Endodermal cell (in vitro differentiated cells): ENCODE results near the gene VAV3. TPM values are rescaled to one million over a fixed set of nuclear protein-coding genes. Genes with fewer than 3 reads are reported as not detected.

ENCODE experiments used
- DNase-seq: peaks from one replicate; pipeline ENCODE4 v3.0.0-alpha.2; 2017
- H3K27ac ChIP-seq: 2 replicates; pipeline ENCODE4 v1.5.1; 2013; ENCODE audit warnings: mild to moderate bottlenecking, low read depth, low read length, moderate library complexity
- H3K27me3 ChIP-seq: 2 replicates; pipeline ENCODE4 v1.6.1; 2013; ENCODE audit warnings: mild to moderate bottlenecking, low read length, moderate library complexity; ENCODE audit not compliant: insufficient read depth, control insufficient read depth, poor library complexity, severe bottlenecking
- H3K36me3 ChIP-seq: 2 replicates; pipeline ENCODE4 v1.7.0; 2013; ENCODE audit warnings: mild to moderate bottlenecking, low read length, moderate library complexity; ENCODE audit not compliant: control insufficient read depth, insufficient read depth
- H3K4me1 ChIP-seq: one replicate; pipeline ENCODE4 v1.7.0; 2013; ENCODE audit warnings: low read length; ENCODE audit not compliant: control insufficient read depth, insufficient read depth
- H3K4me3 ChIP-seq: 2 replicates; pipeline ENCODE4 v1.5.1; 2013; ENCODE audit warnings: mild to moderate bottlenecking, low read length, moderate library complexity
- H3K9ac ChIP-seq: 2 replicates; pipeline ENCODE4 v1.6.1; 2013; ENCODE audit warnings: mild to moderate bottlenecking, low read length, moderate library complexity; ENCODE audit not compliant: poor library complexity, severe bottlenecking; ENCODE audit errors: extremely low read depth
- H3K9me3 ChIP-seq: 2 replicates; pipeline ENCODE4 v1.6.1; 2013; ENCODE audit warnings: mild to moderate bottlenecking, low read length, moderate library complexity; ENCODE audit not compliant: control insufficient read depth
- H3K27ac Mint-ChIP-seq: 2 replicates; pipeline ENCODE4 v1.8.0; 2020; ENCODE audit warnings: mixed read lengths
- H3K27me3 Mint-ChIP-seq: 2 replicates; pipeline ENCODE4 v1.8.0; 2021; ENCODE audit warnings: mild to moderate bottlenecking, mixed read lengths; ENCODE audit not compliant: insufficient read depth
- H3K36me3 Mint-ChIP-seq: 2 replicates; pipeline ENCODE4 v1.8.0; 2020; ENCODE audit warnings: low read depth, mixed read lengths
- H3K4me1 Mint-ChIP-seq: 2 replicates; pipeline ENCODE4 v1.8.0; 2020; ENCODE audit warnings: mixed read lengths
- H3K4me3 Mint-ChIP-seq: 2 replicates; pipeline ENCODE4 v1.8.0; 2020; ENCODE audit warnings: mild to moderate bottlenecking, moderate library complexity, mixed read lengths
- H3K9me3 Mint-ChIP-seq: 2 replicates; pipeline ENCODE4 v1.8.0; 2020; ENCODE audit warnings: mild to moderate bottlenecking, mixed read lengths
- CTCF ChIP-seq: fragments of 200-600 bp; sonication (generic); conservative IDR thresholded peaks from 2 replicates; pipeline ENCODE4 v1.5.0; 2021; ENCODE audit warnings: antibody characterized with exemption, mild to moderate bottlenecking
- WGBS, 2 experiments: methylation state at CpG; one replicate each; pipeline versions ENCODE4 v1.1.5 to v1.1.7; 2013; ENCODE audit warnings: missing lambda C conversion rate in 2 of 2, mixed read lengths in 1 of 2; ENCODE audit not compliant: insufficient coverage in 1 of 2, insufficient read length in 1 of 2; 5-methylcytosine and 5-hydroxymethylcytosine counted together
- total RNA-seq, 2 donors: library from RNA; stranded (reverse); fragmentation: NEBNext Ultra II Directional in 1 of 2; extraction: Animal tissue kit (Norgen Biotek cat#: 25700) in 1 of 2; gene quantifications; 2 replicates in 1 of 2; 3 replicates in 1 of 2; pipeline ENCODE4 v1.2.1, GENCODE V29; 2021

Gene VAV3
- total RNA-seq, 2 donors from 2014 or later, result 6.9 to 9.6 TPM

- Mint-ChIP-seq H3K9me3 (no peaks in the 10 kb centered on the region), H3K4me1 (peaks cover 14% of the 10 kb centered on the region), H3K36me3 (no peaks in the 10 kb centered on the region), H3K27ac (no peak overlapping the region), H3K27me3 (no peaks in the 10 kb centered on the region), H3K4me3 (no peak overlapping the region)
- no peak for TF ChIP-seq CTCF
- Histone ChIP-seq H3K36me3 (no peaks in the 10 kb centered on the region), H3K4me1 (no peaks in the 10 kb centered on the region), H3K9ac (no peak overlapping the region), H3K27ac (peak overlapping the region; percentile 9), H3K9me3 (no peaks in the 10 kb centered on the region), H3K4me3 (no peak overlapping the region), H3K27me3 (no peaks in the 10 kb centered on the region)
- WGBS, 2 experiments, result 94 to 98% methylated on average over 6 to 7 of the region's 7 CpGs
- DNase-seq, result no peak
Observed at GRCh38 chr1:107914119-107914765, 50.7 kb downstream of the VAV3 start.

GRCh38 chr1:107912656-107913055, 52.3 kb downstream of the VAV3 start:
- H3K27me3 ChIP-seq, result no peaks in the 10 kb centered on the region
- DNase-seq, result no peak
- H3K27ac ChIP-seq, result no peak overlapping the region
- H3K4me3 ChIP-seq, result no peak overlapping the region
- no peaks in the 10 kb centered on the region for H3K27me3 Mint-ChIP-seq
- H3K4me3 Mint-ChIP-seq, result no peak overlapping the region
- H3K4me1 ChIP-seq, result no peaks in the 10 kb centered on the region
- peaks cover 17% of the 10 kb centered on the region for H3K4me1 Mint-ChIP-seq
- H3K36me3 ChIP-seq, result no peaks in the 10 kb centered on the region
- no peak for TF ChIP-seq CTCF
- H3K9me3 Mint-ChIP-seq, result no peaks in the 10 kb centered on the region
- no peak overlapping the region for H3K27ac Mint-ChIP-seq
- 85% methylated on average over 1 of the region's 1 CpG; no CpG with 5 or more reads in 1 of the 2 experiments for WGBS, 2 experiments
- H3K9me3 ChIP-seq, result no peaks in the 10 kb centered on the region
- H3K36me3 Mint-ChIP-seq, result no peaks in the 10 kb centered on the region
- H3K9ac ChIP-seq, result no peak overlapping the region

GRCh38 chr1:107900090-107900945, 64.7 kb downstream of the VAV3 start:
- H3K36me3 Mint-ChIP-seq, result no peaks in the 10 kb centered on the region
- H3K27ac Mint-ChIP-seq, result no peak overlapping the region

More at GRCh38 chr1:107900090-107900945, 64.7 kb downstream of the VAV3 start:
- Mint-ChIP-seq H3K4me3 (no peak overlapping the region), H3K27me3 (no peaks in the 10 kb centered on the region), H3K4me1 (peaks cover 32% of the 10 kb centered on the region), H3K9me3 (no peaks in the 10 kb centered on the region)
- no peaks in the 10 kb centered on the region for H3K9me3 ChIP-seq
- 89 to 100% methylated on average over 5 to 6 of the region's 6 CpGs for WGBS, 2 experiments
- no peak overlapping the region for H3K27ac ChIP-seq
- TF ChIP-seq CTCF, result no peak
- no peak overlapping the region for H3K9ac ChIP-seq
- no peaks in the 10 kb centered on the region for H3K27me3 ChIP-seq
- H3K36me3 ChIP-seq, result no peaks in the 10 kb centered on the region
- H3K4me3 ChIP-seq, result no peak overlapping the region
- DNase-seq, result no peak
- no peaks in the 10 kb centered on the region for H3K4me1 ChIP-seq
